ENCODE data around the gene IMMP2L. TPM values are rescaled to one million over a fixed set of nuclear protein-coding genes. Genes with fewer than 3 reads are reported as not detected.

Gene IMMP2L
- total and polyA plus RNA-seq, 2 of the 13 experiments (the other 11 are each of a cell fraction or from before 2014, with no cell fraction given): 7.8 to 16.9 TPM

DNA sequence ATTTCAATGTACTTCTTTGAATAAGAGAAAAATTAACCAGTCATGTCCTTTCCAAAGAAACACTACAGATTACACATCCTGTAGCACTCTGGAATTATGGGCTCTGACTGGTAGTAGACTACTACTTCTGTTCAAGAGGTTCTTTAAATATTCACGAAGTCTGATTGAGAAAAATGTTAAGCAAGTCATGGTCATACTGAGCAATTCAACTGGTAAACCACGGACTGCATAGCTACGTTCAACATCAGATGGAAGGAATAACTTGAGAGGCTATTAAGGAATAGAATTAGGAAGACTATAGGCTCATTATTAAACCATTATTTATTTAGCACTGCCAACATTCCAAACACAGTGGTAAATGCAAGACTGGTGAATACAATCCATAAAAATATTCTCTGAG is 160.8 kb downstream of the IMMP2L start:
- Histone ChIP-seq H2AFZ (ENCODE audit: low read length) (no peak overlapping the region), H4K20me1 (ENCODE audit: insufficient read depth, low read length) (no peaks in the 10 kb centered on the region), H3K9me3 (ENCODE audit: low read length) (no peaks in the 10 kb centered on the region), H3K4me3 (replicated peaks in 1 of 3; ENCODE audit: insufficient read depth in 1 of 3, low read depth in 2 of 3, low read length in 3 of 3) (no peak overlapping the region), H3K4me2 (ENCODE audit: low read depth, low read length) (no peak overlapping the region), H3K79me2 (ENCODE audit: insufficient read depth, low read length) (no peaks in the 10 kb centered on the region), H3K9ac (ENCODE audit: insufficient read depth, low read depth, low read length) (no peak overlapping the region), H3K4me1 (ENCODE audit: insufficient read depth, low read length) (no peaks in the 10 kb centered on the region), H3K27me3 (ENCODE audit: control insufficient read depth in 1 of 2, insufficient read depth in 2 of 2, low read length in 2 of 2) (no peaks in the 10 kb centered on the region), H3K36me3 (replicated peaks in 1 of 2; ENCODE audit: control insufficient read depth in 1 of 2, insufficient read depth in 2 of 2, low read length in 2 of 2) (no peaks in the 10 kb centered on the region), H3K27ac (ENCODE audit: extremely low read length, insufficient read depth, low read length) (no peak overlapping the region)
- no TSS peak for BruUV-seq (replicated peaks)
- CTCF ChIA-PET (ENCODE audit: low intra/inter-chr PET ratio, low total read pairs): no interaction called here
- intact Hi-C loops (cut with micrococcal nuclease; ENCODE audit: unreplicated experiment) (no loop called here), in situ Hi-C loops (cut with HindIII; ENCODE audit: extremely low pct_ligation_motif_present, low pct_unique_long_range_greater_than_20kb) (no loop called here)
- no peak for FAIRE-seq
- DNase-seq (ENCODE audit: low spot score): no peak
- 76% methylated on average over 3 of the region's 3 CpGs for WGBS (ENCODE audit: low lambda C conversion rate)
- ATAC-seq: no peak
- POLR2A ChIA-PET: no interaction called here
- no peak for TF ChIP-seq PHF8 (CRISPR knock-in tag; IDR thresholded peaks at IDR 0.05)
- TF ChIP-seq ZNF24 (IDR thresholded peaks at IDR 0.05): no peak
- TF ChIP-seq MATR3 (CRISPR knock-in tag; IDR thresholded peaks at IDR 0.05): no peak
- TF ChIP-seq ELF3 (CRISPR knock-in tag; IDR thresholded peaks at IDR 0.05): no peak
- TF ChIP-seq, protein P1, sequence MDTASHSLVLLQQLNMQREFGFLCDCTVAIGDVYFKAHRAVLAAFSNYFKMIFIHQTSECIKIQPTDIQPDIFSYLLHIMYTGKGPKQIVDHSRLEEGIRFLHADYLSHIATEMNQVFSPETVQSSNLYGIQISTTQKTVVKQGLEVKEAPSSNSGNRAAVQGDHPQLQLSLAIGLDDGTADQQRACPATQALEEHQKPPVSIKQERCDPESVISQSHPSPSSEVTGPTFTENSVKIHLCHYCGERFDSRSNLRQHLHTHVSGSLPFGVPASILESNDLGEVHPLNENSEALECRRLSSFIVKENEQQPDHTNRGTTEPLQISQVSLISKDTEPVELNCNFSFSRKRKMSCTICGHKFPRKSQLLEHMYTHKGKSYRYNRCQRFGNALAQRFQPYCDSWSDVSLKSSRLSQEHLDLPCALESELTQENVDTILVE (CRISPR knock-in tag; IDR thresholded peaks at IDR 0.05): no peak
- no peak for TF ChIP-seq ZNF878 (CRISPR knock-in tag; IDR thresholded peaks at IDR 0.05)
- TF ChIP-seq, protein P2, sequence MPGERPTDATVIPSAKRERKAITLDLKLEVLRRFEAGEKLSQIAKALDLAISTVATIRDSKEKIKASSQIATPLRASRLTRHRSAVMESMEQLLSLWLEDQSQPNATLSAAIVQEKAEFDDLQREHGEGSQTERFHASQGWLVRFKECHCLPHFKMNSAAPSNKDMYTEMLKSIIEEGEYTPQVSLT (CRISPR knock-in tag; IDR thresholded peaks at IDR 0.05; ENCODE audit: borderline replicate concordance, low read depth): no peak
- TF ChIP-seq ZSCAN31 (CRISPR knock-in tag; IDR thresholded peaks at IDR 0.05; ENCODE audit: low read depth): no peak
- no peak for TF ChIP-seq RFXANK (CRISPR knock-in tag; IDR thresholded peaks at IDR 0.05)
- no peak for TF ChIP-seq GLI4 (CRISPR knock-in tag; IDR thresholded peaks at IDR 0.05; ENCODE audit: borderline replicate concordance)
- no peak for TF ChIP-seq ZNF530 (CRISPR knock-in tag; IDR thresholded peaks at IDR 0.05; ENCODE audit: low read depth)
- no peak for TF ChIP-seq ZNF30 (CRISPR knock-in tag; IDR thresholded peaks at IDR 0.05)
- no peak for TF ChIP-seq MAFK (conservative IDR thresholded peaks at IDR 0.05 in 1 of 2, IDR thresholded peaks at IDR 0.05 in 1 of 2; ENCODE audit: low read length in 2 of 2)
- no peak for TF ChIP-seq MAZ (IDR thresholded peaks at IDR 0.05; ENCODE audit: borderline replicate concordance, low read depth, low read length)
- TF ChIP-seq MAZ (CRISPR knock-in tag; IDR thresholded peaks at IDR 0.05; ENCODE audit: low read depth): no peak
- no peak for TF ChIP-seq ZNF124 (CRISPR knock-in tag; IDR thresholded peaks at IDR 0.05)
- no peak for TF ChIP-seq LBX2 (CRISPR knock-in tag; IDR thresholded peaks at IDR 0.05; ENCODE audit: borderline replicate concordance)
- no peak for TF ChIP-seq CENPT (CRISPR knock-in tag; IDR thresholded peaks at IDR 0.05; ENCODE audit: low read depth)
- TF ChIP-seq ZUFSP (CRISPR knock-in tag; IDR thresholded peaks at IDR 0.05; ENCODE audit: borderline replicate concordance): no peak

All from HepG2 (cell line).